ENCODE measurements around the gene ZNF19. TPM values are rescaled to one million over a fixed set of nuclear protein-coding genes. Genes with fewer than 3 reads are reported as not detected.
A peak's percentile ranks its signal among the peaks of the same experiment; 100 is the strongest.

The ZNF19 gene
- total RNA-seq, 1 donor from 2014 or later = 1.0 TPM

DNA sequence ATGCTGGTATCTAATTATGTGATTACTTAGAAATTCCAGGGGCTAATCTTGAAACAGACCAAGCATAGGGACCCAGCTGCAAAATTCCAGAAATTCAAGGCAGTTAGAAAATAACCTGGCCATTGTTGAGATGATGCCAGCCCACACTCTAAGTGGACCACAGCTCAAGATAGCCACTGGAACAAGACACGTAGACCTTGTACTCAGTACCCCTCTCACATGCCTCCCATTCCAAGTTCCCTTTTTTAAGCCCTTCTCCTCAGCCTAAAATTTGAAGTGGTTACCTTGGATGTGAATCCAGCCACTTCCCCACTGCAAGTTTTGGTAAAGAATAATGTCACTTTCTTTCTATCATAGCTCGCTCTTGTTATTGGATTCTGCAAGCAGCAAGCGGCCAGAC, 4.1 kb upstream of the ZNF19 start:
- H3K9me3 ChIP-seq (ENCODE audit: control insufficient read depth in 3 of 3, low read length in 3 of 3) = no peaks in the 10 kb centered on the region
- H3K27ac ChIP-seq (ENCODE audit: low read depth, low read length) = no peak overlapping the region
- H3K27me3 ChIP-seq (ENCODE audit: control insufficient read depth in 3 of 3, insufficient read depth in 3 of 3, low read length in 3 of 3) = no peaks in the 10 kb centered on the region
- H3K4me3 ChIP-seq (ENCODE audit: low read length in 3 of 3) = no peak overlapping the region
- no peak overlapping the region for H3K9ac ChIP-seq (ENCODE audit: low read depth in 1 of 3, low read length in 3 of 3)
- no peaks in the 10 kb centered on the region for H3K36me3 ChIP-seq (ENCODE audit: control insufficient read depth in 3 of 3, insufficient read depth in 3 of 3, low read length in 3 of 3)
- no peaks in the 10 kb centered on the region for H3K4me1 ChIP-seq (ENCODE audit: control insufficient read depth in 3 of 3, insufficient read depth in 3 of 3, low read length in 3 of 3)

GRCh38 chr16:71492786-71493185, 3.7 kb upstream of the ZNF19 start:
- H3K36me3 ChIP-seq (ENCODE audit: control insufficient read depth in 3 of 3, insufficient read depth in 3 of 3, low read length in 3 of 3) = no peaks in the 10 kb centered on the region
- no peaks in the 10 kb centered on the region for H3K27me3 ChIP-seq (ENCODE audit: control insufficient read depth in 3 of 3, insufficient read depth in 3 of 3, low read length in 3 of 3)
- no peaks in the 10 kb centered on the region for H3K9me3 ChIP-seq (ENCODE audit: control insufficient read depth in 3 of 3, low read length in 3 of 3)
- no peaks in the 10 kb centered on the region for H3K4me1 ChIP-seq (ENCODE audit: control insufficient read depth in 3 of 3, insufficient read depth in 3 of 3, low read length in 3 of 3)
- H3K4me3 ChIP-seq (ENCODE audit: low read length in 3 of 3) = no peak overlapping the region
- no peak overlapping the region for H3K27ac ChIP-seq (ENCODE audit: low read depth, low read length)
- no peak overlapping the region for H3K9ac ChIP-seq (ENCODE audit: low read depth in 1 of 3, low read length in 3 of 3)

- no peak overlapping the region for H3K9ac ChIP-seq (ENCODE audit: low read depth in 1 of 3, low read length in 3 of 3)
- no peaks in the 10 kb centered on the region for H3K4me1 ChIP-seq (ENCODE audit: control insufficient read depth in 3 of 3, insufficient read depth in 3 of 3, low read length in 3 of 3)
- no peaks in the 10 kb centered on the region for H3K27me3 ChIP-seq (ENCODE audit: control insufficient read depth in 3 of 3, insufficient read depth in 3 of 3, low read length in 3 of 3)
- H3K27ac ChIP-seq (ENCODE audit: low read depth, low read length) = no peak overlapping the region
- no peaks in the 10 kb centered on the region for H3K9me3 ChIP-seq (ENCODE audit: control insufficient read depth in 3 of 3, low read length in 3 of 3)
- H3K4me3 ChIP-seq (ENCODE audit: low read length in 3 of 3) = no peak overlapping the region
- H3K36me3 ChIP-seq (ENCODE audit: control insufficient read depth in 3 of 3, insufficient read depth in 3 of 3, low read length in 3 of 3) = no peaks in the 10 kb centered on the region
Observed at GRCh38 chr16:71491054-71491453, 1.9 kb upstream of the ZNF19 start.

DNA sequence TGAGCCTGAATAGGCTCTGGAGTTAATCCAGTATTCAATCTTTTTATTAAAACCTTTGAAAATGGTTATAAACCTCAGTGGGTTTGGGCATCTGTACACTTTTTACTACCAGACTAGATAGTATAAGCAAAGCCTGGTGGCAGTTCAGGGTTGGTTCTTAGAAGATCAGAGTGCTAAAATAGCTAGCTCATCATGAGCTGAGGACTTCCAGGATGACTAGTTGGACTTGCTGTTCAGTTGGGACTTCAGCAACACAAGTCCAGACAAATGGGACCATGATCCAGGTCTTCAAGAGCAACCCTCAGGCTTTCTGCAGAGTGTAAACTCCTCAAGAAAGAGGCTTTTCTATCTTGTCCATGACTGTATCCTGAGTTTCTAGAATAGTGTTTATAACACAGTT, 1.2 kb upstream of the ZNF19 start:
- Histone ChIP-seq H3K36me3 (ENCODE audit: control insufficient read depth in 3 of 3, insufficient read depth in 3 of 3, low read length in 3 of 3) (no peaks in the 10 kb centered on the region), H3K4me3 (ENCODE audit: low read length in 3 of 3) (no peak overlapping the region), H3K27ac (ENCODE audit: low read depth, low read length) (no peak overlapping the region), H3K9me3 (ENCODE audit: control insufficient read depth in 3 of 3, low read length in 3 of 3) (no peaks in the 10 kb centered on the region), H3K9ac (ENCODE audit: low read depth in 1 of 3, low read length in 3 of 3) (no peak overlapping the region), H3K4me1 (ENCODE audit: control insufficient read depth in 3 of 3, insufficient read depth in 3 of 3, low read length in 3 of 3) (no peaks in the 10 kb centered on the region), H3K27me3 (ENCODE audit: control insufficient read depth in 3 of 3, insufficient read depth in 3 of 3, low read length in 3 of 3) (no peaks in the 10 kb centered on the region)

- H3K4me1 ChIP-seq (ENCODE audit: control insufficient read depth in 3 of 3, insufficient read depth in 3 of 3, low read length in 3 of 3) = peaks cover 10 to 12% (median 12%) of the 10 kb centered on the region in 3 donors
- H3K9me3 ChIP-seq (ENCODE audit: control insufficient read depth in 3 of 3, low read length in 3 of 3) = no peaks in the 10 kb centered on the region
- peak overlapping the region; percentile 91 for H3K27ac ChIP-seq (ENCODE audit: low read depth, low read length)
- H3K36me3 ChIP-seq (ENCODE audit: control insufficient read depth in 3 of 3, insufficient read depth in 3 of 3, low read length in 3 of 3) = peaks cover 0 to 4% (median 0%) of the 10 kb centered on the region in 3 donors
- H3K27me3 ChIP-seq (ENCODE audit: control insufficient read depth in 3 of 3, insufficient read depth in 3 of 3, low read length in 3 of 3) = no peaks in the 10 kb centered on the region
- peak overlapping the region; percentile 77 to 99 (median 88) for H3K4me3 ChIP-seq (ENCODE audit: low read length in 3 of 3)
- peak overlapping the region; percentile 88 to 97 (median 93) for H3K9ac ChIP-seq (ENCODE audit: low read depth in 1 of 3, low read length in 3 of 3)
Observed at GRCh38 chr16:71484006-71484893, 4.9 kb downstream of the ZNF19 start.

GRCh38 chr16:71482569-71482968, 6.6 kb downstream of the ZNF19 start:
- Histone ChIP-seq H3K27ac (ENCODE audit: low read depth, low read length) (no peak overlapping the region), H3K36me3 (ENCODE audit: control insufficient read depth in 3 of 3, insufficient read depth in 3 of 3, low read length in 3 of 3) (peaks cover 11 to 16% (median 13%) of the 10 kb centered on the region in 3 donors), H3K9ac (ENCODE audit: low read depth in 1 of 3, low read length in 3 of 3) (no peak overlapping the region), H3K4me3 (ENCODE audit: low read length in 3 of 3) (no peak overlapping the region), H3K4me1 (ENCODE audit: control insufficient read depth in 3 of 3, insufficient read depth in 3 of 3, low read length in 3 of 3) (peaks cover 10 to 12% (median 12%) of the 10 kb centered on the region in 3 donors), H3K27me3 (ENCODE audit: control insufficient read depth in 3 of 3, insufficient read depth in 3 of 3, low read length in 3 of 3) (no peaks in the 10 kb centered on the region), H3K9me3 (ENCODE audit: control insufficient read depth in 3 of 3, low read length in 3 of 3) (no peaks in the 10 kb centered on the region)

DNA sequence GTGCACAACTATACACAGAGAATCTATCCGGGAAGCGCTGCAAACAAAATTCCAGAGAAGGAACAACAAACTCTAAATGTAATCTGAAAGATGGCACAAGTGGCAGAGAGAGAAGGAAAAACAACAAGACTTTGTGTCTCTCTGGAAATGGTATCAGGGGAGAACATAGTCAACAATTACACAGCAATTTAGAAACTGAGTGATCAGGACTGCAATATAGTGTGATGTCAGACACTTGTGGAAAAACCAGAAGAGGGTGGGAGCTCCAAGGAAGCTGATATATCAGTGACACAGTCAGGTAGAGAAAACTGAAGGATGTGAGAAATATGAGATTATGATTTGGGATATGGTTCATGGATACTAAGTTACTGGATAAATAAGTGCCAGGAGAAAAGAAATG, 8.2 kb downstream of the ZNF19 start:
- Histone ChIP-seq H3K4me1 (ENCODE audit: control insufficient read depth in 3 of 3, insufficient read depth in 3 of 3, low read length in 3 of 3) (peaks cover 10 to 12% (median 12%) of the 10 kb centered on the region in 3 donors), H3K9ac (ENCODE audit: low read depth in 1 of 3, low read length in 3 of 3) (no peak overlapping the region), H3K36me3 (ENCODE audit: control insufficient read depth in 3 of 3, insufficient read depth in 3 of 3, low read length in 3 of 3) (peaks cover 24 to 32% (median 29%) of the 10 kb centered on the region in 3 donors), H3K27me3 (ENCODE audit: control insufficient read depth in 3 of 3, insufficient read depth in 3 of 3, low read length in 3 of 3) (no peaks in the 10 kb centered on the region), H3K4me3 (ENCODE audit: low read length in 3 of 3) (no peak overlapping the region), H3K27ac (ENCODE audit: low read depth, low read length) (no peak overlapping the region), H3K9me3 (ENCODE audit: control insufficient read depth in 3 of 3, low read length in 3 of 3) (no peaks in the 10 kb centered on the region)

DNA sequence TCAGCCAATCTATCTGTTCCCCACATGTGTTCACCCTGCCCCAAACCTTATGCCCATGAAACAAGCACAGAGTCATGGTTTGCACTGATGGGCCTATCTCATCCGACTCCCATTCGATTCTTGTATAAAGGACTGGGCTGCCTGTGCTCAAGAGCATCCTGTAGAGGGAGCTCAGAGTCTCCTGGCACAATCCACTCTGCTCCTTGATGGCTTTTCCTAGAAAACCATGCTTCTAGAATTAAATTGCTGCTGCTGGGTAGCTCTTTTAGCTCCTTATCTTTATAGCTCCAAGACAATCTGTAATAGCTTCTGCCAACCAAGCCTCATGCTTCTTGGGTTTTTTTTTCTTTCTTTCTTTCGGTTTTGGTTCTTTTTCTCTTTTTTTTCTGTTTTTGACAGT, 9.7 kb downstream of the ZNF19 start:
- H3K4me3 ChIP-seq (ENCODE audit: low read length in 3 of 3) = no peak overlapping the region
- H3K27ac ChIP-seq (ENCODE audit: low read depth, low read length) = no peak overlapping the region
- no peak overlapping the region for H3K9ac ChIP-seq (ENCODE audit: low read depth in 1 of 3, low read length in 3 of 3)
- H3K4me1 ChIP-seq (ENCODE audit: control insufficient read depth in 3 of 3, insufficient read depth in 3 of 3, low read length in 3 of 3) = peaks cover 7 to 9% (median 9%) of the 10 kb centered on the region in 3 donors
- peaks cover 36 to 47% (median 37%) of the 10 kb centered on the region in 3 donors for H3K36me3 ChIP-seq (ENCODE audit: control insufficient read depth in 3 of 3, insufficient read depth in 3 of 3, low read length in 3 of 3)
- H3K27me3 ChIP-seq (ENCODE audit: control insufficient read depth in 3 of 3, insufficient read depth in 3 of 3, low read length in 3 of 3) = no peaks in the 10 kb centered on the region
- H3K9me3 ChIP-seq (ENCODE audit: control insufficient read depth in 3 of 3, low read length in 3 of 3) = no peaks in the 10 kb centered on the region

GRCh38 chr16:71476457-71477124, 12.5 kb downstream of the ZNF19 start:
- Histone ChIP-seq H3K27me3 (ENCODE audit: control insufficient read depth in 3 of 3, insufficient read depth in 3 of 3, low read length in 3 of 3) (no peaks in the 10 kb centered on the region), H3K9me3 (ENCODE audit: control insufficient read depth in 3 of 3, low read length in 3 of 3) (no peaks in the 10 kb centered on the region), H3K4me3 (ENCODE audit: low read length in 3 of 3) (no peak overlapping the region), H3K9ac (ENCODE audit: low read depth in 1 of 3, low read length in 3 of 3) (no peak overlapping the region), H3K27ac (ENCODE audit: low read depth, low read length) (no peak overlapping the region), H3K36me3 (ENCODE audit: control insufficient read depth in 3 of 3, insufficient read depth in 3 of 3, low read length in 3 of 3) (peaks cover 40 to 50% (median 49%) of the 10 kb centered on the region in 3 donors), H3K4me1 (ENCODE audit: control insufficient read depth in 3 of 3, insufficient read depth in 3 of 3, low read length in 3 of 3) (no peaks in the 10 kb centered on the region)

DNA sequence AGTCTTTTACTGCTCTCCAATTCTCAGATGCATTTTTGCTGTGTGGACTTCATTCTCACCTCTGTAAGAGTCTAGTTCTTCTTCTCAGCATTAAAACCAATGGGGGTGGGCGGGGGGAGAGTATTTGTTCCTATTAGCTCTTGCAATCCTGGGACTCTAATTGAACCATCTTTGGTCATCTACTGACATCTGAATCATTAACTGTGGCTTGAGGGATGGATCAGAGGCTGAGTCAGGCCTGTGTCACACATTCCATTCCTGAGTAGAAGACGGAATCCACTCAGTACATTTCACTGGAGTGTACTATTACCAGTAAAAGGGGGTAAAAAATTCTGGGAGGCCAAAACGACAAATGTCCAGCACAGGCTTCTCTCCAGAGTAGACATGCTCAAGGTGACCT, 14.3 kb downstream of the ZNF19 start:
- Histone ChIP-seq H3K36me3 (ENCODE audit: control insufficient read depth in 3 of 3, insufficient read depth in 3 of 3, low read length in 3 of 3) (peaks cover 50 to 53% (median 51%) of the 10 kb centered on the region in 3 donors), H3K4me1 (ENCODE audit: control insufficient read depth in 3 of 3, insufficient read depth in 3 of 3, low read length in 3 of 3) (no peaks in the 10 kb centered on the region), H3K27me3 (ENCODE audit: control insufficient read depth in 3 of 3, insufficient read depth in 3 of 3, low read length in 3 of 3) (no peaks in the 10 kb centered on the region), H3K4me3 (ENCODE audit: low read length in 3 of 3) (no peak overlapping the region), H3K27ac (ENCODE audit: low read depth, low read length) (no peak overlapping the region), H3K9me3 (ENCODE audit: control insufficient read depth in 3 of 3, low read length in 3 of 3) (no peaks in the 10 kb centered on the region), H3K9ac (ENCODE audit: low read depth in 1 of 3, low read length in 3 of 3) (no peak overlapping the region)

Measured in skeletal muscle tissue (tissue), 4 donors.